ENCODE results near the gene OR10H5. TPM values are rescaled to one million over a fixed set of nuclear protein-coding genes. Genes with fewer than 3 reads are reported as not detected.
"Not testable (repeated sequence)": the region's sequence is repeated elsewhere in the genome, so short reads cannot be mapped to it uniquely, and the experiment has no call there.

Gene OR10H5
- total and polyA plus RNA-seq, 10 of the 15 experiments (the other 5 are each of a cell fraction or from before 2014, with no cell fraction given) = not detected

- FAIRE-seq; H3K36me3 ChIP-seq (ENCODE audit: control insufficient read depth in 2 of 2, insufficient read depth in 2 of 2, low read length in 1 of 2); RAD21 ChIA-PET (ENCODE audit: unreplicated experiment); H3K4me2 ChIP-seq (ENCODE audit: control insufficient read depth, insufficient read depth); POLR2A ChIA-PET; H2AFZ ChIP-seq (ENCODE audit: control insufficient read depth, low read depth, low read length); H4K20me1 ChIP-seq (ENCODE audit: control insufficient read depth, insufficient read depth); SMC1A ChIA-PET (ENCODE audit: uncharacterized antibody, unreplicated experiment); in situ Hi-C loops (cut with MboI); H3K9ac ChIP-seq (ENCODE audit: control insufficient read depth, insufficient read depth, low read length); H3K4me3 ChIP-seq; H3K27ac ChIP-seq (ENCODE audit: control insufficient read depth, insufficient read depth); H3K79me2 ChIP-seq (ENCODE audit: control insufficient read depth, insufficient read depth, low read length); H3K4me1 ChIP-seq (ENCODE audit: control insufficient read depth, insufficient read depth, low read length); H3K27me3 ChIP-seq (replicated peaks in 1 of 2; ENCODE audit: control insufficient read depth in 2 of 2, insufficient read depth in 2 of 2, low read length in 1 of 2); ATAC-seq; DNase-seq (ENCODE audit: low read depth, low spot score); BruUV-seq (replicated peaks); CTCF ChIA-PET; intact Hi-C loops (cut with micrococcal nuclease; ENCODE audit: unreplicated experiment); H3K9me3 ChIP-seq (replicated peaks; ENCODE audit: control insufficient read depth, insufficient read depth, low read length): not testable (repeated sequence)
- WGBS (ENCODE audit: insufficient coverage, insufficient replicate concordance, low lambda C conversion rate, missing lambda C conversion rate) = 23% methylated on average over 7 of the region's 8 CpGs
Observed at GRCh38 chr19:15843894-15844222, 56.4 kb downstream of the OR10H5 start.

DNA sequence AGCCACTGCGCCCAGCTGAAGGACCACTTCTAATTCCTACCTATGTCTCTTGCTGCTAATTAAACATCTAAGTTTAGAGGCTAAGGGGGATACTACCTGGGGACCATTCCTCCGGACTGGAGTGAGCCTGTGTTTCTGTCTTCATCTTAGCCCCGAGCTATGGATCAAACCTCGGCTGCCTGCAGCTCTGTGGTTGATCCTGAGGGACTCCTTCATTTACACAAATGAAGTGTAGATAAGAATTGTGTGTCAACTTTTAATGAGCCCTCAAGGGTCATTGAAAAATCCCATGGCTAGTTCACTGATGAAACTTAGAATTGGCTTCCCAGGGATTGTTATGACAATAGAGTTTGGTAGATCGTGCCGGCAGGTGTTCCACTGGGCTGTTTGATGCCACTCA lies 59.5 kb downstream of the OR10H5 start:
- no peaks in the 10 kb centered on the region for H3K4me1 ChIP-seq (ENCODE audit: control insufficient read depth, insufficient read depth, low read length)
- RAD21 ChIA-PET (ENCODE audit: unreplicated experiment) = no interaction called here
- H3K4me2 ChIP-seq (ENCODE audit: control insufficient read depth, insufficient read depth) = no peak overlapping the region
- no peaks in the 10 kb centered on the region for H3K79me2 ChIP-seq (ENCODE audit: control insufficient read depth, insufficient read depth, low read length)
- ATAC-seq (no peak), DNase-seq (ENCODE audit: low read depth, low spot score) (no peak), FAIRE-seq (no peak)
- no peaks in the 10 kb centered on the region for H3K36me3 ChIP-seq (ENCODE audit: control insufficient read depth in 2 of 2, insufficient read depth in 2 of 2, low read length in 1 of 2)
- SMC1A ChIA-PET (ENCODE audit: uncharacterized antibody, unreplicated experiment) = no interaction called here
- no peak overlapping the region for H3K9ac ChIP-seq (ENCODE audit: control insufficient read depth, insufficient read depth, low read length)
- H4K20me1 ChIP-seq (ENCODE audit: control insufficient read depth, insufficient read depth) = no peaks in the 10 kb centered on the region
- H3K9me3 ChIP-seq (replicated peaks; ENCODE audit: control insufficient read depth, insufficient read depth, low read length) = no peaks in the 10 kb centered on the region
- WGBS (ENCODE audit: insufficient coverage, insufficient replicate concordance, low lambda C conversion rate, missing lambda C conversion rate) = 59% methylated on average over 6 of the region's 6 CpGs
- no TSS peak for BruUV-seq (replicated peaks)
- in situ Hi-C loops (cut with MboI) (no loop called here), intact Hi-C loops (cut with micrococcal nuclease; ENCODE audit: unreplicated experiment) (no loop called here)
- POLR2A ChIA-PET = no interaction called here
- CTCF ChIA-PET = no interaction called here
- no peaks in the 10 kb centered on the region; a peak in 1 of 4 replicates for H3K27me3 ChIP-seq (replicated peaks in 1 of 2; ENCODE audit: control insufficient read depth in 2 of 2, insufficient read depth in 2 of 2, low read length in 1 of 2)
- H3K27ac ChIP-seq (ENCODE audit: control insufficient read depth, insufficient read depth) = no peak overlapping the region
- no peak overlapping the region for H3K4me3 ChIP-seq
- no peak overlapping the region for H2AFZ ChIP-seq (ENCODE audit: control insufficient read depth, low read depth, low read length)
- TF ChIP-seq JUNB (IDR thresholded peaks at IDR 0.05) (no peak), ZSCAN29 (IDR thresholded peaks at IDR 0.05) (no peak), KAT2A (conservative IDR thresholded peaks at IDR 0.05; ENCODE audit: control insufficient read depth, low read depth, low read length) (no peak), ATF2 (IDR thresholded peaks at IDR 0.05; ENCODE audit: low read length) (no peak), CHD2 (IDR thresholded peaks at IDR 0.05; ENCODE audit: borderline replicate concordance, low read depth, low read length) (no peak), ZNF622 (IDR thresholded peaks at IDR 0.05) (no peak), STAT3 (IDR thresholded peaks at IDR 0.05; ENCODE audit: low read depth, low read length) (no peak), EGR1 (IDR thresholded peaks at IDR 0.05; ENCODE audit: borderline replicate concordance in 1 of 2, low read depth in 2 of 2, low read length in 2 of 2) (no peak)
- TF ChIP-seq, protein P1, sequence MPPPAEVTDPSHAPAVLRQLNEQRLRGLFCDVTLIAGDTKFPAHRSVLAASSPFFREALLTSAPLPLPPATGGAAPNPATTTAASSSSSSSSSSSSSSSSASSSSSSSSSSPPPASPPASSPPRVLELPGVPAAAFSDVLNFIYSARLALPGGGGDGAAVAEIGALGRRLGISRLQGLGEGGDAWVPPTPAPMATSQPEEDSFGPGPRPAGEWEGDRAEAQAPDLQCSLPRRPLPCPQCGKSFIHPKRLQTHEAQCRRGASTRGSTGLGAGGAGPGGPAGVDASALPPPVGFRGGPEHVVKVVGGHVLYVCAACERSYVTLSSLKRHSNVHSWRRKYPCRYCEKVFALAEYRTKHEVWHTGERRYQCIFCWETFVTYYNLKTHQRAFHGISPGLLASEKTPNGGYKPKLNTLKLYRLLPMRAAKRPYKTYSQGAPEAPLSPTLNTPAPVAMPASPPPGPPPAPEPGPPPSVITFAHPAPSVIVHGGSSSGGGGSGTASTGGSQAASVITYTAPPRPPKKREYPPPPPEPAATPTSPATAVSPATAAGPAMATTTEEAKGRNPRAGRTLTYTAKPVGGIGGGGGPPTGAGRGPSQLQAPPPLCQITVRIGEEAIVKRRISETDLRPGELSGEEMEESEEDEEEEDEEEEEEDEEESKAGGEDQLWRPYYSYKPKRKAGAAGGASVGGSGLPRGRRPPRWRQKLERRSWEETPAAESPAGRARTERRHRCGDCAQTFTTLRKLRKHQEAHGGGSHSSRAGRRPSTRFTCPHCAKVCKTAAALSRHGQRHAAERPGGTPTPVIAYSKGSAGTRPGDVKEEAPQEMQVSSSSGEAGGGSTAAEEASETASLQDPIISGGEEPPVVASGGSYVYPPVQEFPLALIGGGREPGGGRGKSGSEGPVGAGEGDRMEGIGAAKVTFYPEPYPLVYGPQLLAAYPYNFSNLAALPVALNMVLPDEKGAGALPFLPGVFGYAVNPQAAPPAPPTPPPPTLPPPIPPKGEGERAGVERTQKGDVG (CRISPR knock-in tag; IDR thresholded peaks at IDR 0.05) = no peak
- TF ChIP-seq, protein P2, sequence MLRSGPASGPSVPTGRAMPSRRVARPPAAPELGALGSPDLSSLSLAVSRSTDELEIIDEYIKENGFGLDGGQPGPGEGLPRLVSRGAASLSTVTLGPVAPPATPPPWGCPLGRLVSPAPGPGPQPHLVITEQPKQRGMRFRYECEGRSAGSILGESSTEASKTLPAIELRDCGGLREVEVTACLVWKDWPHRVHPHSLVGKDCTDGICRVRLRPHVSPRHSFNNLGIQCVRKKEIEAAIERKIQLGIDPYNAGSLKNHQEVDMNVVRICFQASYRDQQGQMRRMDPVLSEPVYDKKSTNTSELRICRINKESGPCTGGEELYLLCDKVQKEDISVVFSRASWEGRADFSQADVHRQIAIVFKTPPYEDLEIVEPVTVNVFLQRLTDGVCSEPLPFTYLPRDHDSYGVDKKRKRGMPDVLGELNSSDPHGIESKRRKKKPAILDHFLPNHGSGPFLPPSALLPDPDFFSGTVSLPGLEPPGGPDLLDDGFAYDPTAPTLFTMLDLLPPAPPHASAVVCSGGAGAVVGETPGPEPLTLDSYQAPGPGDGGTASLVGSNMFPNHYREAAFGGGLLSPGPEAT (IDR thresholded peaks at IDR 0.05; ENCODE audit: low read depth) = no peak
- TF ChIP-seq, protein P3, sequence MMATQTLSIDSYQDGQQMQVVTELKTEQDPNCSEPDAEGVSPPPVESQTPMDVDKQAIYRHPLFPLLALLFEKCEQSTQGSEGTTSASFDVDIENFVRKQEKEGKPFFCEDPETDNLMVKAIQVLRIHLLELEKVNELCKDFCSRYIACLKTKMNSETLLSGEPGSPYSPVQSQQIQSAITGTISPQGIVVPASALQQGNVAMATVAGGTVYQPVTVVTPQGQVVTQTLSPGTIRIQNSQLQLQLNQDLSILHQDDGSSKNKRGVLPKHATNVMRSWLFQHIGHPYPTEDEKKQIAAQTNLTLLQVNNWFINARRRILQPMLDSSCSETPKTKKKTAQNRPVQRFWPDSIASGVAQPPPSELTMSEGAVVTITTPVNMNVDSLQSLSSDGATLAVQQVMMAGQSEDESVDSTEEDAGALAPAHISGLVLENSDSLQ (IDR thresholded peaks at IDR 0.05) = no peak
